ENCODE results near the gene IL3RA.

DNA sequence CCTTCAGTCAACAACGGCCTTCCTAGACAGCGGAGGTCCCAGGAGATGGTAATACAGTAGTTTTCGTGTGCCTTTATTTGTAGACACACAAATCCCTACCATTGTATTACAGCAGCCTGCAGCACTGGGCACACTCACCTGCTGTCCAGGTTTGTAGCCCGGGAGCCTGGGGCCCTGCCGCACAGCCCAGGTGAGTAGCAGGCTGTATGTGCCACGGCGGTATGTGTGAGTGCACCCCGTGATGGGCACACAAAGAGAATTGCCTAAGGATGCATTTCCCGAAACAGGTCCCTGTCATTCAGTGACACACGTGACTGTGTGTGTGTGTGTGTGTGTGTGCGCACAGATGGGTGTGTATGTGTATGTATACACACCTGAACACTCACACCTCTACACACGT lies 63.5 kb downstream of the IL3RA start:
- no peak for TF ChIP-seq ELF4 (IDR thresholded peaks at IDR 0.05)
- TF ChIP-seq NFRKB (IDR thresholded peaks at IDR 0.05), result no peak
- no peak for TF ChIP-seq ARNT (IDR thresholded peaks at IDR 0.05)
- no peak for TF ChIP-seq SP1 (IDR thresholded peaks at IDR 0.05)
- TF ChIP-seq FOXK2 (IDR thresholded peaks at IDR 0.05), result no peak
- no peak for TF ChIP-seq FOXM1 (IDR thresholded peaks at IDR 0.05; ENCODE audit: borderline replicate concordance)
- no peak for TF ChIP-seq SUZ12 (IDR thresholded peaks at IDR 0.05)
- no peak for TF ChIP-seq ZNF384 (IDR thresholded peaks at IDR 0.05)
- no peak for TF ChIP-seq HDGF (IDR thresholded peaks at IDR 0.05; ENCODE audit: borderline replicate concordance)
- TF ChIP-seq FOXA1 (IDR thresholded peaks at IDR 0.05), result no peak
- TF ChIP-seq CTBP1 (IDR thresholded peaks at IDR 0.05; ENCODE audit: borderline replicate concordance), result no peak
- no peak for TF ChIP-seq TARDBP (IDR thresholded peaks at IDR 0.05)
- TF ChIP-seq LEF1 (IDR thresholded peaks at IDR 0.05; ENCODE audit: borderline replicate concordance), result no peak

Measured in HEK293T (cell line).